ENCODE data around the gene ZNF160.
"Not testable (repeated sequence)": the region's sequence is repeated elsewhere in the genome, so short reads cannot be mapped to it uniquely, and the experiment has no call there.

The ZNF160 gene

GRCh38 chr19:53103234-53104203 is at the start of gene ZNF160:
TSS of gene ZNF160 (minus strand) at chr19:53103422. CDS start at chr19:53086276, 17,146 bp downstream.
- DNase-seq: no peak

- no peak for DNase-seq
Observed at GRCh38 chr19:53147645-53148044, 44.4 kb upstream of the ZNF160 start.

GRCh38 chr19:53140351-53140750 is 37.1 kb upstream of the ZNF160 start:
- DNase-seq: no peak

GRCh38 chr19:53136432-53136831 is 33.2 kb upstream of the ZNF160 start:
- DNase-seq: no peak

GRCh38 chr19:53132141-53132991 is 29.1 kb upstream of the ZNF160 start, which contains the start of gene ZNF415:
TSS of gene ZNF415 (minus strand) at chr19:53132910. CDS start at chr19:53122676, 10,234 bp downstream.
- no peak for DNase-seq

GRCh38 chr19:53131727-53132126 is 28.5 kb upstream of the ZNF160 start:
- DNase-seq: no peak

- no peak for DNase-seq
Observed at GRCh38 chr19:53131085-53131590, 27.9 kb upstream of the ZNF160 start.

- DNase-seq: no peak
Observed at GRCh38 chr19:53130506-53130905, 27.3 kb upstream of the ZNF160 start.

GRCh38 chr19:53126733-53127526 is 23.7 kb upstream of the ZNF160 start:
- not testable (repeated sequence) for DNase-seq

- DNase-seq: no peak
Observed at GRCh38 chr19:53123400-53123799, 20.2 kb upstream of the ZNF160 start.

- DNase-seq: no peak
Observed at GRCh38 chr19:53112286-53112685, 9.1 kb upstream of the ZNF160 start.

GRCh38 chr19:53109527-53109926 is 6.3 kb upstream of the ZNF160 start:
- DNase-seq: no peak

GRCh38 chr19:53102756-53103233 is 427 bp downstream of the ZNF160 start:
- DNase-seq: no peak

- no peak for DNase-seq
Observed at GRCh38 chr19:53102206-53102755, 941 bp downstream of the ZNF160 start.

- no peak for DNase-seq
Observed at GRCh38 chr19:53101518-53101917, 1.7 kb downstream of the ZNF160 start.

GRCh38 chr19:53098570-53098969 is 4.7 kb downstream of the ZNF160 start:
- not testable (repeated sequence) for DNase-seq

- not testable (repeated sequence) for DNase-seq
Observed at GRCh38 chr19:53096982-53097690, 6.1 kb downstream of the ZNF160 start.

- not testable (repeated sequence) for DNase-seq
Observed at GRCh38 chr19:53096579-53096978, 6.6 kb downstream of the ZNF160 start.

GRCh38 chr19:53094754-53095575 is 8.3 kb downstream of the ZNF160 start:
- no peak for DNase-seq

- no peak for DNase-seq
Observed at GRCh38 chr19:53092723-53093122, 10.5 kb downstream of the ZNF160 start.

Measured in SIG-M5 (cell line).